Esophagus squamous epithelium (tissue), 4 donors: Measurements from ENCODE around the gene EPDR1.

ENCODE experiments used
- POLR2A ChIP-seq, 4 donors: fragments of 450-650 bp; IDR thresholded peaks; one replicate each; pipeline ENCODE4 v1.6.1; 2017; ENCODE audit warnings: antibody characterized with exemption in 4 of 4, mild to moderate bottlenecking in 4 of 4, moderate library complexity in 3 of 4
- TF ChIP-seq, protein P1 (sequence below), 6 experiments: fragments of 450-650 bp in 4 of 6; fragments of 200-600 bp in 2 of 6; sonication (generic) in 2 of 6; IDR thresholded peaks; one replicate each; pipeline ENCODE4 v1.5.1; 2016 to 2019; ENCODE audit warnings: antibody characterized with exemption in 6 of 6, mild to moderate bottlenecking in 4 of 6, moderate library complexity in 4 of 6

DNA sequence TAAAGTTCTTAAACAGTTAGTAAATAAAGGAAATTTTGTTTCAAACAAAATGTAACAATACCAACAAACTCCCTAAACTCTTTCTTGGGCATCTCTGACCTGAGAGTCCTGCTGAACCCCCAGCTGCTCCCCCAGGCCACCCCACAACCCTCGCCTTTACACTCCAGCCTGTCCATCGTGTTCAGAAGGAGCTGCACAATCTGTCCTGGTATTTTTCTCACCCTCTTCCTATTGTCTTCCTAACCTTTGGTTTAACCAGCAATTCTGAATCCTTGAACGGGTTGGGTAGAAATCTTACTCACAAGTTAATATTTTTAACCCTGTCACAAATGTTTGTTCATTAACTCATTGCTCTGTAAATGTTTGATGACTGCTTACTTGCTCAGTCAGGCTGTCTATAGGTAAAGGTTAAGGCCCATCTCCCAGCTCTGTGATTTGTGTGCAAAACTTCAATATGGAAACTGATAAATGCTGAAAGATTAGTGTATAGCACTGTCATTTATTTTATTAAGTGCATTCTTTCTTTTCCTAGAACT is 20.7 kb upstream of the EPDR1 start:
- no peak for TF ChIP-seq POLR2A (IDR thresholded peaks at IDR 0.05)
- TF ChIP-seq, protein P1, sequence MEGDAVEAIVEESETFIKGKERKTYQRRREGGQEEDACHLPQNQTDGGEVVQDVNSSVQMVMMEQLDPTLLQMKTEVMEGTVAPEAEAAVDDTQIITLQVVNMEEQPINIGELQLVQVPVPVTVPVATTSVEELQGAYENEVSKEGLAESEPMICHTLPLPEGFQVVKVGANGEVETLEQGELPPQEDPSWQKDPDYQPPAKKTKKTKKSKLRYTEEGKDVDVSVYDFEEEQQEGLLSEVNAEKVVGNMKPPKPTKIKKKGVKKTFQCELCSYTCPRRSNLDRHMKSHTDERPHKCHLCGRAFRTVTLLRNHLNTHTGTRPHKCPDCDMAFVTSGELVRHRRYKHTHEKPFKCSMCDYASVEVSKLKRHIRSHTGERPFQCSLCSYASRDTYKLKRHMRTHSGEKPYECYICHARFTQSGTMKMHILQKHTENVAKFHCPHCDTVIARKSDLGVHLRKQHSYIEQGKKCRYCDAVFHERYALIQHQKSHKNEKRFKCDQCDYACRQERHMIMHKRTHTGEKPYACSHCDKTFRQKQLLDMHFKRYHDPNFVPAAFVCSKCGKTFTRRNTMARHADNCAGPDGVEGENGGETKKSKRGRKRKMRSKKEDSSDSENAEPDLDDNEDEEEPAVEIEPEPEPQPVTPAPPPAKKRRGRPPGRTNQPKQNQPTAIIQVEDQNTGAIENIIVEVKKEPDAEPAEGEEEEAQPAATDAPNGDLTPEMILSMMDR (IDR thresholded peaks at IDR 0.05) = no peak
